ENCODE results near the gene MFSD6.
"Not testable (repeated sequence)": the region's sequence is repeated elsewhere in the genome, so short reads cannot be mapped to it uniquely, and the experiment has no call there.

The MFSD6 gene

DNA sequence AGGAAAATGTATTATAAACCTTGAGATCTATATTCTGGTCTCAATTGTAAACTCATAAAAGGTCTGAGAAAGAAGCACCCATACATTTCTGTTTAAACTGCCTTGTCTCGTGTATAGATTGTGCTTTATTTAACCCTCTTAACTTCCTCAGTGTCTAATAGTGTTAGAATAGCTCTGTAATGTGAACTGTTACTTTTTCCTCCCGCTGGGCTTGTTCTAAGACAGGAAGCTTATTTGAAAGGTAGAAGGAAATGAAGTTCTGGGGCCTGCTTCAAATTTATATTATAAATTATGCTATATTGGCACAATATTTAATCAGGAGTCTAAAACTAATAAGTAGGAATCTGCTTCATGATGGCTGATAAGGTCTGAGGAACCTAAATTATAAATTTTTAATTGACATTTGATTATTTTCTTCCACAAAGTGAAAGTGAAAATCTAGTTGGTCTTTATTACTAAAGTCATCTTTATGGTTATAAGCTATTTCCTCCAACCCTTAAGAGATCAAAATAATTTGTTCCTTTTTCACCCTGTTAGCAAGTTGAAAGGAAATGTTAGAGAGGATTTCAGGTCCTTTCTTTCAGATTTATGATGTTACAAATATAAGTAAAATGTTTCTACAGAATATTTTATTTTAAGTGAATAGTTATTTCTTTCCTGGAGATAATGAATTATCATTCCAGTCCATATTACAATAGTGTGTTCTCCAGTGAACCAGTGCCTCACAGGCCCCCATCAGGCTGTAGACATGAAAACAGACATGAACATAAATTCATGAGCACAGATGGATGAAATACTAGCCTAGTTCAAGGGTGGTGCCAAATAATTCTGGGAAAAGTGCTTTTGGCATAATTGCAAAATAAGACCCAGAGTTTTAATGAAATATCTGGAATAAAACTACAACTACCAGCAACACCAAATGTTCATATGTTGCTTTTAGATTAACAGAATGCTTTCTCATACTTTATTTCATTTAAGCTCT lies 7.9 kb downstream of the MFSD6 start:
- Mint-ChIP-seq H3K36me3 (ENCODE audit: low read depth) (peaks cover 32% of the 10 kb centered on the region), H3K4me1 (ENCODE audit: low read depth) (peaks cover 91% of the 10 kb centered on the region), H3K9me3 (no peaks in the 10 kb centered on the region), H3K27ac (peak overlapping the region; percentile 85), H3K4me3 (peak overlapping the region; percentile 64), H3K27me3 (no peaks in the 10 kb centered on the region)

GRCh38 chr2:190417045-190417842 lies 9.1 kb downstream of the MFSD6 start:
- Mint-ChIP-seq H3K4me1 (ENCODE audit: low read depth) (peaks cover 88% of the 10 kb centered on the region), H3K4me3 (no peak overlapping the region), H3K27me3 (no peaks in the 10 kb centered on the region), H3K36me3 (ENCODE audit: low read depth) (peaks cover 26% of the 10 kb centered on the region), H3K27ac (peak overlapping the region; percentile 8), H3K9me3 (no peaks in the 10 kb centered on the region)

DNA sequence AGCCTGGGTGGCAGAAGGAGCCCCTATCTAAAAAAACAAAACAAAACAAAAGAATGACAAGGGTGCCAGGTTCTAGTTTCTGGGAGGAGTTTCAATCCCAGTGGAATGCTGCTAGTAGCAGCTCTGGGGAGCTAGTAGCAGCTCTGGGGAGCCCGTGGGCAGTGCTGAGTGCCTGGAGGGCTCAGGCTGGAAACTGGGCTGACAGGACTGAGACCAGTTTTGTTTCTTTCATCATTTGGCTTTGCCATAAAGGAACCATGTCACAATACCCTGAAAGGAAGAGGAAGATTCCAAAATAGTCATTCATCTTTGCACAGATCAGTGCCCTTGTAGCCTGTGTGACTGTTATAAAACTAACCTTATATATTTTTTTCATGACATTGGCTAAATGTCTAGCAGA lies 10.6 kb downstream of the MFSD6 start:
- Mint-ChIP-seq H3K27me3 (no peaks in the 10 kb centered on the region), H3K4me1 (ENCODE audit: low read depth) (peaks cover 85% of the 10 kb centered on the region), H3K4me3 (no peak overlapping the region), H3K27ac (no peak overlapping the region), H3K9me3 (no peaks in the 10 kb centered on the region), H3K36me3 (ENCODE audit: low read depth) (peaks cover 24% of the 10 kb centered on the region)

- H3K9me3 Mint-ChIP-seq, result no peaks in the 10 kb centered on the region
- peaks cover 85% of the 10 kb centered on the region for H3K4me1 Mint-ChIP-seq (ENCODE audit: low read depth)
- no peak overlapping the region for H3K4me3 Mint-ChIP-seq
- H3K27ac Mint-ChIP-seq, result no peak overlapping the region
- H3K36me3 Mint-ChIP-seq (ENCODE audit: low read depth), result peaks cover 38% of the 10 kb centered on the region
- no peaks in the 10 kb centered on the region for H3K27me3 Mint-ChIP-seq
Measured at GRCh38 chr2:190420801-190421200, 12.6 kb downstream of the MFSD6 start.

- peaks cover 44% of the 10 kb centered on the region for H3K36me3 Mint-ChIP-seq (ENCODE audit: low read depth)
- no peak overlapping the region for H3K4me3 Mint-ChIP-seq
Measured at GRCh38 chr2:190425221-190425866, 17.2 kb downstream of the MFSD6 start.

GRCh38 chr2:190425883-190426658 lies 17.9 kb downstream of the MFSD6 start:
- Mint-ChIP-seq H3K27ac (peak overlapping the region; percentile 79), H3K36me3 (ENCODE audit: low read depth) (peaks cover 37% of the 10 kb centered on the region), H3K27me3 (no peaks in the 10 kb centered on the region), H3K4me3 (peak overlapping the region; percentile 22), H3K9me3 (no peaks in the 10 kb centered on the region), H3K4me1 (ENCODE audit: low read depth) (peaks cover 62% of the 10 kb centered on the region)

More at GRCh38 chr2:190425221-190425866, 17.2 kb downstream of the MFSD6 start:
- Mint-ChIP-seq H3K4me1 (ENCODE audit: low read depth) (peaks cover 70% of the 10 kb centered on the region), H3K27me3 (no peaks in the 10 kb centered on the region), H3K27ac (peak overlapping the region; percentile 79), H3K9me3 (no peaks in the 10 kb centered on the region)

- not testable (repeated sequence) for H3K27ac Mint-ChIP-seq, H3K27me3 Mint-ChIP-seq, H3K4me3 Mint-ChIP-seq, H3K9me3 Mint-ChIP-seq
- Mint-ChIP-seq H3K4me1 (ENCODE audit: low read depth) (peaks cover 67% of the 10 kb centered on the region), H3K36me3 (ENCODE audit: low read depth) (peaks cover 48% of the 10 kb centered on the region)
Measured at GRCh38 chr2:190430866-190431265, 22.7 kb downstream of the MFSD6 start.

GRCh38 chr2:190431907-190432306 lies 23.8 kb downstream of the MFSD6 start:
- Mint-ChIP-seq H3K9me3 (no peaks in the 10 kb centered on the region), H3K27ac (peak overlapping the region; percentile 28), H3K36me3 (ENCODE audit: low read depth) (peaks cover 53% of the 10 kb centered on the region), H3K4me3 (no peak overlapping the region), H3K27me3 (no peaks in the 10 kb centered on the region), H3K4me1 (ENCODE audit: low read depth) (peaks cover 63% of the 10 kb centered on the region)

GRCh38 chr2:190432567-190433231 lies 24.5 kb downstream of the MFSD6 start:
- H3K4me1 Mint-ChIP-seq (ENCODE audit: low read depth), result peaks cover 66% of the 10 kb centered on the region
- no peaks in the 10 kb centered on the region for H3K9me3 Mint-ChIP-seq
- H3K4me3 Mint-ChIP-seq, result no peak overlapping the region
- peaks cover 57% of the 10 kb centered on the region for H3K36me3 Mint-ChIP-seq (ENCODE audit: low read depth)
- H3K27ac Mint-ChIP-seq, result peak overlapping the region; percentile 28
- H3K27me3 Mint-ChIP-seq, result no peaks in the 10 kb centered on the region

DNA sequence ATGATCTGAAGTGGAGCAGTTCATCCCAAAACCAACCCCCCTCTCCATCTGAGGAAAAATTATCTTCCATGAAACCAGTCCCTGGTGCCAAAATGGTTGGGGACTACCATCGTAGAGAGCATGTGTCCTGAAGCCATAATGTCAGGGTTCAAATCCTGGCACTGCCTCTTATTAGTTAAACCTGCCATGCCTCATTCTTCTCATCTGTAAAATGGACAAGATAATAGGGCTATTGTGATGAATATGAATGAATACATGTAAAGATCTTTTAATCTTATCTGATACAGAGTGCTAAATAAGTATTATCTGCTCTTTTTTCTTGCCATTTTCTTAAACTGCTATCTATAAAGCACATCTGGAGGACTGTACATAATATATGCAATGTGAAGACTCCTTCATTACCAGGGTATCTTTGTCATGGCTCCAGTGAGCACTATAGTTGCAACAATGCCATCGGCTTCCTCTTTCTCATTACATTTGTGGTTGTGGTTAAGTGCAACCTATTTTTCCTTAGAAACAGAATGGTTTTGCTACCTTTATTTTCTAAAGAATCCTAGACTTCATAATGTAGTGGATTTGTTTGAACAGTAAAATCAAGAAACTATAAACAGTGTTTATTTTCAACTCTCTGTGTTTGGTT lies 27.0 kb downstream of the MFSD6 start:
- H3K9me3 Mint-ChIP-seq, result no peaks in the 10 kb centered on the region
- H3K4me3 Mint-ChIP-seq, result no peak overlapping the region
- H3K27ac Mint-ChIP-seq, result no peak overlapping the region
- peaks cover 77% of the 10 kb centered on the region for H3K4me1 Mint-ChIP-seq (ENCODE audit: low read depth)
- no peaks in the 10 kb centered on the region for H3K27me3 Mint-ChIP-seq
- peaks cover 66% of the 10 kb centered on the region for H3K36me3 Mint-ChIP-seq (ENCODE audit: low read depth)

GRCh38 chr2:190436557-190436956 lies 28.4 kb downstream of the MFSD6 start:
- peaks cover 85% of the 10 kb centered on the region for H3K4me1 Mint-ChIP-seq (ENCODE audit: low read depth)
- H3K36me3 Mint-ChIP-seq (ENCODE audit: low read depth), result peaks cover 66% of the 10 kb centered on the region
- peak overlapping the region; percentile 13 for H3K27ac Mint-ChIP-seq

DNA sequence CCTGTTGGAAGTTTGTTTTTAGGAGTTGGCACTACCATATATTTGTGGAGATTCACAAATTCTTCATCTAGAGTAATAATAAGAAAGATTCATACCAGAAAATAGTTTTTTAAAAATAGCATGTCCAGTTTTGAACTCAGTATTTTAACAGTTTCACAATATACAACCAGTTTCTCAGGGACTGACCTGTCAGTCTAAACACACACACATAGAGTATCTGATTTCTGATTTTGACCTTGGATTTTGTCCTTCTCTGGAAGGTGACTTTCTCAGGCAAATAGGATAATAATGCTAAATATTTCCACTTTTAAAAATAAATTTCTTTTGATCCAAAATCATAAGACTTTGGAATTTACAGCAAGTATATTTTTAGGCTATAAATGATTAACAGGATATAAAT lies 32.0 kb downstream of the MFSD6 start:
- Mint-ChIP-seq H3K36me3 (ENCODE audit: low read depth) (peaks cover 46% of the 10 kb centered on the region), H3K27ac (no peak overlapping the region), H3K27me3 (no peaks in the 10 kb centered on the region), H3K4me3 (no peak overlapping the region), H3K4me1 (ENCODE audit: low read depth) (peaks cover 84% of the 10 kb centered on the region), H3K9me3 (no peaks in the 10 kb centered on the region)

More at GRCh38 chr2:190436557-190436956, 28.4 kb downstream of the MFSD6 start:
- no peaks in the 10 kb centered on the region for H3K27me3 Mint-ChIP-seq
- H3K4me3 Mint-ChIP-seq, result no peak overlapping the region
- no peaks in the 10 kb centered on the region for H3K9me3 Mint-ChIP-seq

DNA sequence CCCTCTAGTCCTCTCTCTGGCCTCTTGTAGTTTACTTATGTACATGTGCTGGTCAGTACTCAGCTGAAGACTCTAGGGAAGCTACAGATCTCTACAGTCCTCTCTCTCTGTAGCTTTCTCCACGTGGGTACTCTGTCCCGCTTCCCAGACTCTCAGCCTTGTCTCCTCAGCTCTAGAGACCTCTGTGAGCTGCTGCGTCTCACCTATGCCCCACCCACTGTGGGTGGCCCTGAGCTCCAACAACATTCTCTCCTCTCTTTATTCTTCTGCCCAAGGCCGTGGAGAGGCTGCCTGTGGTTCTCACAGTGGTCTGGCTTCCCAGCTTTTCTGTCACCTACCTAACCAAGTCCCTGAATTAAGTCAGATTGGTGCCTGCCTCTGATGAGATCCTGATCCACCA lies 33.4 kb downstream of the MFSD6 start:
- H3K9me3 Mint-ChIP-seq, result no peaks in the 10 kb centered on the region

More for the DNA sequence above, 33.4 kb downstream of the MFSD6 start:
- H3K27ac Mint-ChIP-seq, result peak overlapping the region; percentile 43
- peaks cover 31% of the 10 kb centered on the region for H3K36me3 Mint-ChIP-seq (ENCODE audit: low read depth)
- H3K4me3 Mint-ChIP-seq, result no peak overlapping the region
- peaks cover 83% of the 10 kb centered on the region for H3K4me1 Mint-ChIP-seq (ENCODE audit: low read depth)
- H3K27me3 Mint-ChIP-seq, result no peaks in the 10 kb centered on the region

Data from stimulated activated naive CD8-positive, alpha-beta T cell treated with anti-CD3 and anti-CD28 coated beads, Interleukin-15, Interleukin-2, amounts not matched to agents 100 ng/mL and 50 ng/mL, for 24 hours (primary cell).